WTC11 (cell line): ENCODE data around the gene GGNBP2. TPM values are rescaled to one million over a fixed set of nuclear protein-coding genes. Genes with fewer than 3 reads are reported as not detected.
A peak's percentile ranks its signal among the peaks of the same experiment; 100 is the strongest.
"Not testable (repeated sequence)": the region's sequence is repeated elsewhere in the genome, so short reads cannot be mapped to it uniquely, and the experiment has no call there.

Experiments
- ATAC-seq: fragments of 200-7000 bp; cut with Tn5 transposase; 2 replicates; pipeline ENCODE4 v1.10.0; 2021; ENCODE audit warnings: mild to moderate bottlenecking, moderate library complexity
- CTCF ChIA-PET: fragments of 300-600 bp; sonication (Branson Sonifier 250); formaldehyde crosslinking; loops from one replicate; lab custom pipeline; 2021; ENCODE audit warnings: antibody characterized with exemption; lab: Charles Lee
- POLR2A ChIA-PET: fragments of 350-600 bp; sonication (Branson Sonifier 250); formaldehyde crosslinking; loops from one replicate; lab custom pipeline; 2021; ENCODE audit warnings: antibody characterized with exemption; lab: Charles Lee
- DNase-seq: peaks from one replicate; pipeline ENCODE4 v3.0.0; 2021; ENCODE audit warnings: low spot score
- H3K27ac Mint-ChIP-seq: 2 replicates; pipeline ENCODE4 v1.8.0; 2021; ENCODE audit warnings: mixed read lengths
- H3K27me3 Mint-ChIP-seq: 2 replicates; pipeline ENCODE4 v1.8.0; 2021; ENCODE audit warnings: low read depth, mild to moderate bottlenecking, moderate library complexity, mixed read lengths
- H3K36me3 Mint-ChIP-seq: 2 replicates; pipeline ENCODE4 v1.8.0; 2021; ENCODE audit warnings: mixed read lengths
- H3K4me1 Mint-ChIP-seq: 2 replicates; pipeline ENCODE4 v1.8.0; 2022; ENCODE audit warnings: mixed read lengths
- H3K4me3 Mint-ChIP-seq: 2 replicates; pipeline ENCODE4 v1.8.0; 2021; ENCODE audit warnings: mild to moderate bottlenecking, moderate library complexity, mixed read lengths
- H3K9me3 Mint-ChIP-seq: 2 replicates; pipeline ENCODE4 v1.8.0; 2021; ENCODE audit warnings: mixed read lengths
- CBFB ChIP-seq: sonication (generic); formaldehyde crosslinking; IDR thresholded peaks from 2 replicates; pipeline ENCODE4 v1.8.1; 2022; ENCODE audit warnings: mild to moderate bottlenecking, low read depth, missing genetic modification reagents
- E2F1 ChIP-seq: sonication (generic); formaldehyde crosslinking; IDR thresholded peaks from 2 replicates; pipeline ENCODE4 v1.8.0; 2022; ENCODE audit warnings: mild to moderate bottlenecking, missing genetic modification reagents
- E2F5 ChIP-seq: sonication (generic); formaldehyde crosslinking; IDR thresholded peaks from 2 replicates; pipeline ENCODE4 v1.8.1; 2022; ENCODE audit warnings: mild to moderate bottlenecking, moderate library complexity, missing genetic modification reagents
- ESRRA ChIP-seq: sonication (generic); formaldehyde crosslinking; IDR thresholded peaks from 2 replicates; pipeline ENCODE4 v1.8.1; 2022; ENCODE audit warnings: mild to moderate bottlenecking, missing genetic modification reagents, borderline replicate concordance
- FOXK1 ChIP-seq: sonication (generic); formaldehyde crosslinking; IDR thresholded peaks from 2 replicates; pipeline ENCODE4 v1.8.0; 2022; ENCODE audit warnings: mild to moderate bottlenecking, moderate library complexity, missing genetic modification reagents
- GTF2I ChIP-seq: fragments of 250-450 bp; sonication (Bioruptor Pico); conservative IDR thresholded peaks from 2 replicates; pipeline ENCODE4 v1.4.0; 2021; ENCODE audit warnings: mild to moderate bottlenecking
- HMGXB4 ChIP-seq: sonication (generic); formaldehyde crosslinking; IDR thresholded peaks from 2 replicates; pipeline ENCODE4 v1.8.1; 2023; ENCODE audit warnings: mild to moderate bottlenecking, moderate library complexity, missing genetic modification reagents
- IRF1 ChIP-seq: sonication (generic); formaldehyde crosslinking; IDR thresholded peaks from 2 replicates; pipeline ENCODE4 v1.8.0; 2023; ENCODE audit warnings: missing genetic modification reagents
- NFATC4 ChIP-seq: fragments of 250-450 bp; sonication (Bioruptor Pico); IDR thresholded peaks from 2 replicates; pipeline ENCODE4 v1.9.0; 2021; ENCODE audit warnings: mild to moderate bottlenecking
- NR2C2 ChIP-seq: sonication (generic); formaldehyde crosslinking; IDR thresholded peaks from 2 replicates; pipeline ENCODE4 v1.8.0; 2022; ENCODE audit warnings: mild to moderate bottlenecking, missing genetic modification reagents
- TP53 ChIP-seq: sonication (generic); formaldehyde crosslinking; IDR thresholded peaks from 2 replicates; pipeline ENCODE4 v1.8.1; 2023; ENCODE audit warnings: mild to moderate bottlenecking, missing genetic modification reagents
- ZMAT4 ChIP-seq: fragments of 250-450 bp; sonication (Bioruptor Pico); IDR thresholded peaks from 2 replicates; pipeline ENCODE4 v1.9.0; 2021; ENCODE audit warnings: mild to moderate bottlenecking
- ZNF121 ChIP-seq: sonication (generic); formaldehyde crosslinking; IDR thresholded peaks from 2 replicates; pipeline ENCODE4 v1.8.0; 2023; ENCODE audit warnings: missing genetic modification reagents
- ZNF263 ChIP-seq: sonication (generic); formaldehyde crosslinking; IDR thresholded peaks from 2 replicates; pipeline ENCODE4 v1.8.1; 2022; ENCODE audit warnings: low read depth, mild to moderate bottlenecking, moderate library complexity, missing genetic modification reagents
- ZNF281 ChIP-seq: sonication (generic); formaldehyde crosslinking; IDR thresholded peaks from 2 replicates; pipeline ENCODE4 v1.8.0; 2023; ENCODE audit warnings: mild to moderate bottlenecking, missing genetic modification reagents
- ZNF317 ChIP-seq: sonication (generic); formaldehyde crosslinking; IDR thresholded peaks from 2 replicates; pipeline ENCODE4 v1.8.1; 2023; ENCODE audit warnings: low read depth, mild to moderate bottlenecking, moderate library complexity, missing genetic modification reagents, borderline replicate concordance
- ZNF416 ChIP-seq: fragments of 250-450 bp; sonication (Bioruptor Pico); IDR thresholded peaks from 2 replicates; pipeline ENCODE4 v1.9.0; 2021; ENCODE audit warnings: mild to moderate bottlenecking, inconsistent platforms
- ZNF423 ChIP-seq: fragments of 250-450 bp; sonication (Bioruptor Pico); IDR thresholded peaks from 2 replicates; pipeline ENCODE4 v2.1.2; 2022; ENCODE audit warnings: mild to moderate bottlenecking, moderate library complexity
- total RNA-seq: library from RNA; stranded (reverse); gene quantifications from 3 replicates; pipeline ENCODE4 v1.2.3, GENCODE V29; 2021

Gene GGNBP2
- total RNA-seq, 1 experiment from 2014 or later, result 49.6 TPM

GRCh38 chr17:36507266-36507665, 37.5 kb upstream of the GGNBP2 start:
- H3K9me3 Mint-ChIP-seq, result no peaks in the 10 kb centered on the region
- DNase-seq (no peak), ATAC-seq (no peak)
- POLR2A ChIA-PET, result no interaction called here
- H3K4me1 Mint-ChIP-seq, result no peaks in the 10 kb centered on the region
- H3K36me3 Mint-ChIP-seq, result peaks cover 87% of the 10 kb centered on the region
- no peaks in the 10 kb centered on the region for H3K27me3 Mint-ChIP-seq
- H3K27ac Mint-ChIP-seq, result no peak overlapping the region
- no peak overlapping the region for H3K4me3 Mint-ChIP-seq
- CTCF ChIA-PET, result interaction anchor here (0.7 to 1.4 kb wide), 2 partner anchors 27 kb away, joined by 3 read pairs; partner anchors contain the start of genes MYO19 and PIGW
- TF ChIP-seq IRF1 (CRISPR knock-in tag), result no peak
- TF ChIP-seq ZNF281 (CRISPR knock-in tag), result no peak
- TF ChIP-seq ESRRA, result no peak
- no peak for TF ChIP-seq CBFB
- TF ChIP-seq NR2C2 (CRISPR knock-in tag), result no peak
- no peak for TF ChIP-seq E2F1 (CRISPR knock-in tag)
- no peak for TF ChIP-seq ZMAT4
- TF ChIP-seq ZNF423 (CRISPR knock-in tag), result no peak
- no peak for TF ChIP-seq FOXK1 (CRISPR knock-in tag)

GRCh38 chr17:36508439-36508838, 36.3 kb upstream of the GGNBP2 start:
- CTCF ChIA-PET, DNase-seq, POLR2A ChIA-PET, H3K4me3 Mint-ChIP-seq, ATAC-seq, H3K9me3 Mint-ChIP-seq, H3K4me1 Mint-ChIP-seq, H3K27me3 Mint-ChIP-seq, H3K27ac Mint-ChIP-seq: not testable (repeated sequence)
- H3K36me3 Mint-ChIP-seq, result peaks cover 86% of the 10 kb centered on the region
- peak; percentile 49; the same call in 1 of the 2 replicates for TF ChIP-seq GTF2I (CRISPR knock-in tag)
- peak; percentile 95 for TF ChIP-seq ZNF121 (CRISPR knock-in tag)

GRCh38 chr17:36509272-36509985, 35.3 kb upstream of the GGNBP2 start:
- Mint-ChIP-seq H3K4me1 (no peaks in the 10 kb centered on the region), H3K27ac (no peak overlapping the region; the same call in 1 of the 2 replicates), H3K4me3 (no peak overlapping the region), H3K36me3 (peaks cover 86% of the 10 kb centered on the region), H3K27me3 (no peaks in the 10 kb centered on the region), H3K9me3 (no peaks in the 10 kb centered on the region)
- ATAC-seq (no peak), DNase-seq (no peak)
- TF ChIP-seq ZNF281 (CRISPR knock-in tag) (no peak), ZNF416 (CRISPR knock-in tag) (no peak), NFATC4 (no peak), TP53 (CRISPR knock-in tag) (no peak), ZNF263 (CRISPR knock-in tag) (no peak), E2F5 (CRISPR knock-in tag) (no peak), ZNF317 (CRISPR knock-in tag) (no peak), HMGXB4 (CRISPR knock-in tag) (no peak)
- POLR2A ChIA-PET, result no interaction called here
- CTCF ChIA-PET, result no interaction called here
